GM21723 (cell line): ENCODE data around the gene PPL.
"Not testable (repeated sequence)": the region's sequence is repeated elsewhere in the genome, so short reads cannot be mapped to it uniquely, and the experiment has no call there.

ENCODE experiments used
- ATAC-seq: cut with Tn5 transposase; IDR thresholded peaks from one replicate; pipeline ENCODE4 v1.9.1; 2021; ENCODE audit warnings: mild to moderate bottlenecking, moderate library complexity; ENCODE audit not compliant: unreplicated experiment

The PPL gene

DNA sequence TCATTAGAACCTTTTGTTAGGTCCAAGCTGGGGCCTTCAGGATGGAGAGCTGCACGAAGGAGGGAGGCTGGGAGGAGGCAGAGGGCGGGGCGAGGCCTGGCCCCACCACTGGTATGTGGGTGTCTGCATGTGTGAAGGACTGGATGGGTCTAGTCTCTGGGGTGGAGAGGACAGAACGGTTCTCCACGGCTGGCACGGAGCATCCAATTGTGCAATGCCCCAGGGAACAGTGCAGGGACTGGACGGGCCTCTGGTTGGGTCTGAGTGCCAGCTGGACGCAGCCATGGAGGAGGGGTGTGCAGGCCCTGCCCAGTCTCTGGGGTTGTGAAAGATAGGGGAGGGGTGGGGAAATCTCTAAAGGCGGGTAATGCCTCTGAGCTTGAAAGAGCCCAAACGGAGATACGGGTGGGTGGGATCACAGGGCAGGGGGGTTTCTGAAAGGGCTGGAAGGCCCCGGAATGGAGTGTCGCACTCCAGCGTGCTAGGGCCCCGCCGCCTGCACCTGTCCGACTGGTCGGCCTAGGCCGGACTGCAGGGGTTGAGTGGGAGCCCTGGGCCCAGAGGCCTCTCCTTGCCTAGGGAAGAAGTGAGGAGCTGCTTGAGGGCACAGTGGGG lies 1.6 kb downstream of the PPL start:
- ATAC-seq, result no peak

DNA sequence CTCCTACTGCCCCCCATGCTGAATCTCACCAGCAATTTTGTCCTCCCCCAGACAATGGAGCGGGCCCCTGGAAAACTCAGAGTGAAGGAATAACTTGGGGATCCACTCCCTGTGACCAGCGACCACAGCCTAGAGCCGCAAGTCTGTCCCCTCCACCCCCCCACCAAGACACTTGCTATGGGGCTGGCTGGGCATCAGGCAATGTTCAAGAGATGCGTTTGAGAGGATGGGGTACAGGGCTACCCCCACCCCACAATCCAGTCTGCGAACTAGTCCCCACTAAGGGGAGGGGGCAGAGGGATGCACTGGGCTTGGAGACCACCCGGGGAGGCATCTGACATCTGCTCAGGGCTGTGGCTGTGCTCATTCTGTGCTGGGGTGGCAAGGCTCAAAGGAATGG lies 2.4 kb downstream of the PPL start:
- ATAC-seq, result no peak

DNA sequence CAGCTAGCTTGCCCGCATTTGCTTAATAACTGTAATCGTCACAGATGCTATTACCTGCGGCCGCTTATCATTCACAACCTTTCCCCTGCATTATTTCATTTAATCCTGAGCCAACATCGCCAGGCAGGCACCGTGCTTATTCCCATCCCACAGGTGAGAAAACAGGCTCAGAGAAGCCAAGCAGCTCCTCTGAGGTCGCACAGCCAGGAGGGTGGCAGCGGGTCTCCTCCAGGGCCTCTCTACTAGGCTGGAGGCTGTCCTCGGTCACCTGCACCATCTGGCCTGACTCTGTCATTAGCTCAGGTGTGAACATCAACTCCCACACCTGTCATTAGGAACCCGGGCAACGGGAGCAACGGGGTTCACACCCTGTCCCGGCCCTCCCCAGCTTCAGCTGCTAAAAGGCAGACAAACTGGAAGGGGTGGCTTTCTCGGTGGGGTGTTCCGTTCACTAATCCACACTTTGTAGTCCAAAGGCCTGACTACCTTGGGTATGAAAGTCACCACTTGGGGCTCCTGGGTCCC lies 3.0 kb downstream of the PPL start:
- no peak for ATAC-seq

DNA sequence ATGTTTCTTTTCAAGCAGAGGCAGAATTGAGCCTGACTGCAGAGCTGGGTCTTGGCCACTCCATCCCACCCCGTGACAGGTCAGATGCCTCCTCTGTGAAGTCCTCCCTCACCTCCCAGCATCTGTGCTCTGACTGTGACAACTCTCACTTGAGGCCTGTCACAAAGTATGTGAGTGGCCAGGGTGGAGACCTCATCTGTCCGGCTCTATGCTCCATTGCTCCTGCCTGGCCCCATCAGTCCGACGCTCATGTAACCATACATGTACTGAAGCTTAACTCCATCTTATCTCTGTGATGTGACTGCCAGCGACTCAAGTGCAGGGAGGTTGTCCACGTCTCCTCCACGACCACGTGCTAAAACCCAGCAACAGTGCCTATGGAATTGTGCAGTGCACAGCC lies 3.5 kb downstream of the PPL start:
- ATAC-seq, result no peak

DNA sequence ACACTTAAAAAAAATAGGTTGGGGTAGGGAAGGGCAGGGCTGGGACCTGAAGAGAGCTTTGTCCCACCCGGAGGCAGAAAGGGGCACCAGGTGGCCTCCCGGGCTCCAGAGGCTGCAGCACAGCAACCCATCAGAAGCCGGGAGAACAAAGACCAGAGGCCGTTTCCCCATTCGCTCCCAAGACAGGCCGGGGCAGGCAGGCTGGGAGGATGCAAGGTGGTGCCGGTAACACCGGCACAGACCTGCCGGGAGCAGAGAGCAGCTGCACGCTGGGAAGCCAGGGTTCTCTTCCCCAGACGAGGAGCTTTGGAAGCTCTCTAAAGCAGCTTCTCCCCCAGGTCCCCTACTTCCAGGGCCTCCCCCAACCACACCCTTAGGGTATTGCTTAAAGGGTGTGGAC lies 5.6 kb downstream of the PPL start:
- no peak for ATAC-seq

DNA sequence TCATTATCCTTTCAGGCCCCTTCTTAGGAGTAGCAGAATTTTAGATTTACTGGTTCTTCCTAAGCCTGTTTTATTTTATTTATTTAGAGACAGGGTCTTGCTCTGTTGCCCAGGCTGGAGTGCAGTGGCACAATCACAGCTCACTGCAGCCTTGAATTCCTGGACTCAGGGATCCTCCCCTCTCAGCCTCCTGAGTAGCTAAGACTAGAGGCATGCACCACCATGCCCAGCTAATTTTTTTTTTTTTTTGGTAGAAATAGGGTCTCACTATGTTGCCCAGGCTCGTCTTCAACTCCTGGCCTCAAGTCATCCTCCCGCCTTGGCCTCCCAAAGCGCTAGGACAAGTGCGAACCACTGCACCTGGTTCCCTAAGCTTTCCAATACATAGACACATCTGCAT lies 7.3 kb downstream of the PPL start:
- ATAC-seq, result not testable (repeated sequence)

DNA sequence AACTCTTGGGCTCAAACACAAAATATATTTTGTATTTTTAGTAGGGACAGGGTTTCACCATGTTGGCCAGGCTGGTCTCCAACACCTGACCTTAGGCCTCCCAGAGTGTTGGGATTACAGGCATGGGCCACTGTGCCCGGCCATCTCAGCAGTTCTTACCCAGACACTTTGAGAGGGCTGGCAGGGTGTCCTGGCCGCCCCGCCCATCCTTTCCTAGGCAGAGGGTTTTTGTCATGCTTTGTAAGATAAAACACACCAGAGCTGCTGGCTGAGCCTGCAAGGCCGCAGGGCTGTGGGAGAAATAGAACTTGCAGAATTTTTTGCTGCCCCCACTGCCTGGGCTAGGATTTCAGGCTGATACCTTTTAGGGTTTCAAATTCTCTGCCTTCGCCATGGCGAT lies 8.7 kb downstream of the PPL start:
- ATAC-seq, result no peak

DNA sequence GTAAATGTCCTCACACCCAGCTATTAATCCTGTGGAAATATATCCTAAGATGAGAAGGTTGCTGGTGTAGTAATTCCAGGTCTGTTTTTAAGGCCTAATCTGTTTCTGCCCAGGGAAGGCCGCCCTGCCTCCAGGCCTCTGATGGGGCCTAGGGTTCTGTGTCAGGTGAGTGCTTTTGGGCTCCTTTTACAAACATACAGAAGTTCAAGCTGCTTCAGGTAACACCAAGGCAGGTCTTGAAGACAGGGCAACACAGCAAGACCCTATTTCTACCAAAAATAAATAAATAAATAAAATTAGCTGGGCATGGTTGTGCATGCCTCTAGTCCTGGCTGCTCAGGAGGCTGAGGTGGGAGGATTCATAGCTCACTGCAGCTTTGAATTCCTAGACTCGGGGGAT lies 9.3 kb downstream of the PPL start:
- no peak for ATAC-seq

DNA sequence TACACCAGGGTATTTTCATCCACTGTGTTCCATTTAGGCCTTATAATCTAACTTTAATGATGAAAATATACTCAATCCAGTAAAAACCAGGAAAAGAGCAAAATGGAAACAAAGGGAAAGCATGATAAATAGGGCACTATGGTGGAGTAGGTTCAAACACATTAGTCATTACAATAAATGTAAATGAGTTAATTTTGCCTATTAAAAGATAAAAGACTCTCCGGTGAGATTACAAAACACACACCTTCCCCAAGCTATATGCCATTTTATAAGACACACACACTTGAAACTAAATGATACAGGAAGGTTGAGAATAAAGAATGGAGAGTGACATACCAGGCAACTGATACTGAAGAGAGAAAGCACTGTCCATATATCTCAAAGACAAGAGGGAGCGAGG lies 10.0 kb downstream of the PPL start:
- no peak for ATAC-seq

DNA sequence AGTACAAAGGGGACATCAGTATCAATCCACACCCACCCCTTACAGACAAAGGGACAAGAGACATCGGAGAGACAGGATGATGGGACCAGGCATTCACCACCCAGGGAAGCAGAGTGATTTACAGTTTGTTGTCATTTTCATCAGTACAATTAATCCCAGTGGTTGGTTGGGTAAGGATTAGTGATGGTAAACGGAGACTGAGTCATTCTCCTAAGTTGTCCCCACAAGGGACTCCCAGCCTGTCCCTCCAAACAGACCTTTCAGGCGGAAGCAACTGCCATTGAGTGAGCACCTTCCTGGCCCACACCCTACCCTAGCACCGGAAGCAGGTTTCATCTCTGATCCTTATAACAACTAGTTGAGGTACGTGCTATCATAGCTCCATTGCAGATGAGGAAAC lies 11.2 kb downstream of the PPL start:
- no peak for ATAC-seq

DNA sequence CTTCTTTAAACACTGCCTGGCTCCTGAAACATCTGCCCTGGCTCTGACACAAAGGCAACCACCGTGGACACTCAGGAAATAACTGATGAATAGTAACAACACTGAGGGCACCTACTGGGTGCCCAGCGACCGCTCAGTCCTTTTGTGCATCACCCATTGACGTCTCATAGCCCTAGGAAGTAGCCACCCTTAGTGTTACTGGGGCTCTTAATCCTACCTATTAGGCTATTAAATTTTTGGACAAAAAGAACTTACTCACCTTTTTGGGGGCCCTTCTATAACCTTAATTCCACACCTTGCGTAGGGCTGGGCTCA lies 11.7 kb downstream of the PPL start:
- ATAC-seq, result no peak

DNA sequence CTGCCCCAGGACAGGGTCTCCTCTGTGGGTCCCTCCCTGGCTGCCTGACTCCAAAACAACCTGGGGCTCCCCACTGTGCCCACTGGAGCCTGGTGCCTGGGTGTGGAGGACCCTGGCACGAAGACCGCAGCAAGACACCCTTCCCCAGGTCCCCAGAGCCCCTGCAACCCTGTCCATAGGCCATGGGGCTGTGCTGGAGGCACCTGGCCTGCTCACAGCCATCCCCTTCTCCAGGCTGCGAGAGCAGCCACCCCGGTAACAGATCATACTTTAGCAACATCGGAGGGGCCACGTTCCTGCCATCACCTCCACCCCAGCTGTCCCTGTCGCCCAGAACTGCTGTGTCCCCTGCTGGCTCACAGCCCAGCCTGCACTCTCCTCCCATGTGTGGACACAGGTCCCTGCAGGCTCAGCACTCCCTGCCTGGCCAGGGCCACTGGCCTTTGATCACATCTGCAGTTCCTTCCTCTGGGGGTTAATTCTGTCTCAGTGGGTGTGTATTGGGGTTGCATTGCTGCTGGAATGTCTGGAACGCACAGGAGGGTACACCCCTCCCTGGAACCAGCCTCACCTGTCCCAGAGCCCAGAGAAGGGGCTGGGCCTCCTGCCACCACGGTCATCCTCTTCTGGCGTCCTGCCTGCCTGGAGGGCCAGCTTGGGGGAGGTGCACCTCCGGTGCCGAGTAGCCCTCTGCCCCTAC lies 12.2 kb downstream of the PPL start:
- ATAC-seq, result no peak

DNA sequence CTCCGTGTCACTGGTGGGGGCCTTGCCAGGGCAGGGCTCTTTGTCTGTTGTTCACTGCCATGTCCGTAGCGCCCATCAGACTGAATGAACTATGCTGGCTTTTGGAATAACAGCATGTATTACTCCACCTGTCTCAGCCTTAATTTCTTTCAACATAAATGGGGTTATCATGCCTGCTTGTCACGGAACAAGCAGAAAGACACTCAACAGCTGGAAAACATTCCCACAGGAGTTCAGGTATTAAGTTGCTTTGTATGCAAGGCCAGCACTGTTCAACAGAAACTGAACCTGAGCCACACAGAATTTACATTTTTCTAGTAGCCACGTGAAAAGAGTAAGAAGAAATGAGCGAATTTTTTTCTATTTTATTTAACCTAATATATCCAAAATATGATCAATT lies 13.1 kb downstream of the PPL start:
- ATAC-seq, result no peak

DNA sequence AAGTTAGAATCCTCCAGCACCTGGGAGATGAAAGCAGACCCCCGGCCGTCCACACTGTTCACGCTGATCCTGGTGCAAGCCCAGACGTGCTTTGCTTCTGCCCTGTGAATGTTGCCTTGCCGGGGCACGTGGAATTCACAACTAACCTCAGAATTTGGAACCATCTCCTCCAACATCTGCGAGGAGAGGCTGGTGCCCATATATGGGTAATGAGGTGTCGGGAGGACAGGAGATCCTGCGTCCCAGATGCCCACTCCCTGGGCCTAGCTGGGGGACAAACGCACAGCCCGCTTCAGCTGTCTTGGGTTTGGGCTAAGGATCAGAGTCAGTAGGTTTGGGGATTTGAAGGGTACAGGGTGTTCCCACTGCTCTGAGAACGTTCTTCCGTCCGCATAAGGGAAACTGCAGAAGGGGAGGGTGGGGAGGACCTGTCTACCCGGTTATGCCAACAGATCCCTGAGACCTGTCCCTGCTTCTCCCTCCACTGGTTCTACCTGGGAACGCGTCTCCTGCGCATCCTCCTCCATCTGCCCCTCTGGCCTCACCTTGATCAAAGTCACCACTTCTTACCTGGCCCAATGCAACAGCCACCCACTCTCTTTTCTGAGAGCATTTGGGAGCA lies 14.1 kb downstream of the PPL start:
- ATAC-seq, result no peak

DNA sequence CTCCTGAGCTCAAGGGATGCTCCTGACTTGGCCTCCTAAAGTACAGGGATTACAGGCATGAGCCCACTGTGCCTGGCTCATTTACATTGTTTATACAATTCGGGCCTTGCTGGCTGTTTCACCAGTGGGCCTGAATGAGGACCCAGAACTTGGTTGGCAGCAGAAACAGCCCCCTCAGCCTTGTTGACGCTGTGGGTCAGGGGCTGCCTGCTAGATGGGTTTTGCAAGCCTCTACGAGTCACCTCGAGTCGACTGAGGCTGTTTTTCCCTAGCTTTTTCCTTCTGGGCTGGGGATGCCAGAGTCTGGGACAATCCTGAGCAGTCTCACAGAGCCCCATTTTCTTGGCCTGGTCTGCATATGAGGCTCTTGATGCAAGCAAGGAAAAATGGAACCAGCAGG lies 16.1 kb downstream of the PPL start:
- ATAC-seq, result no peak

DNA sequence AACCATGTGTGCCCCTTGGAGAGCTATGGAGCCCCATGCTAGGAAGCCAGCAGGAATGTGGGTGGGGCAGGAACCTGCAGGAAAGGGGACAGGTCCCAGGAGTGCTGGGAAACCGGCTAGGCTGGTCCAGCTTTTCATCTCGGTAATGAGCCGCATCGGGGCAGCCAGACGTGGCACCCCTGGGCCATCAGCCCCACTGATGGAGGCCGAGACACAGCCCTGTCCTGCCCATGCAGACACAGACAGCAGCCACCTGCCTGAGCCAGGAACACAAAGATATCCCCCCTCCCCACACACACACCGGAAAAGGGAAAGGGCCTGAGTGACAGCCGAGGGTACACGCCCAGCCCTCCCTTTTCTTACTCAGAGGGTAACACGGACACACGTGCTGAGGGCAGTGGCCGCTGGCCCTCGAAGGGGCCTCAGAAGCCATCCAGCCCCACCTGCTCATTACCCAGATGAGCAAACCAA lies 18.1 kb downstream of the PPL start:
- ATAC-seq, result no peak

DNA sequence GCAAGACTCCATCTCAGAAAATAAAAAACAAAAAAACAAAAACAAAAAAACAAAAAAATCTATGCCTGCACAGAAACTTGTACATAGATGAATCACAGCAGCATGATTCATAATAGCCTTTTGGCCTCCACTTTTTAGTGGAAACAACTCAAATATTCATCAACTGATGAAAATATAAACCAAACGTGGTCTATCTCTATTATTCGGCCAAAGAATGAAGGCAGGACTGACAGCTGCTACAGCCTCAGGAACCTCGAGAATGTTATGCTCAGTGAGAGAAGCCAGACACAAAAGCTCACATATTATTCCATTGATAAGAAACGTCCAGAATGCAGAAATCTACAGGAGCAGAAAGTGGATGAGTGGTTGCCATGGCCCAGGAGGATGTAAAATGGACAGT lies 19.8 kb downstream of the PPL start:
- no peak for ATAC-seq

DNA sequence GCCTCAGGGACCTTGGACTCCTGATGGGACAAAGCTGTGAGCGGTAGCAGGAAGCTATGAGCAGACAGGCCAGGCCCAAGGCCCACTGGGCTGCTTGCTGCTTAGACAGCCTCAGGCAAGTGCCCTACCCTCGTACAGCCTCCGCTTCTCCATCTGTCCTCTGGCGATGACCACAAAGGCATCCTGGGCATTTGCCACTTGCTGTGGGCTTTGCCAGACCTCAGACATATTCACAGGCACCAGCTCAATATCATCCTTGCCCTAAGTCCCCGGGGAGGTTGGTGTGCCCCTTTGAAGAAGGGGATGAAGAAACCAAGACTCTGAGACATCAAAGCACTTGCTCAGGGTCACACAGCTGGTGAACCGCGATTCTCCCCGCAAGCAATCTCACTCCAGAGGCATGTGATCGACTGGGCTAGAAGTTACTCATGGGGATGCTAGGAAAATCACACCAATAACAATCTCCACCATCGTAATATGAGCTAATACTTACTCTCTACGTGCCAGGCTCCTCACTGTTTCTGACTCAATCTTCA lies 21.7 kb downstream of the PPL start:
- no peak for ATAC-seq

DNA sequence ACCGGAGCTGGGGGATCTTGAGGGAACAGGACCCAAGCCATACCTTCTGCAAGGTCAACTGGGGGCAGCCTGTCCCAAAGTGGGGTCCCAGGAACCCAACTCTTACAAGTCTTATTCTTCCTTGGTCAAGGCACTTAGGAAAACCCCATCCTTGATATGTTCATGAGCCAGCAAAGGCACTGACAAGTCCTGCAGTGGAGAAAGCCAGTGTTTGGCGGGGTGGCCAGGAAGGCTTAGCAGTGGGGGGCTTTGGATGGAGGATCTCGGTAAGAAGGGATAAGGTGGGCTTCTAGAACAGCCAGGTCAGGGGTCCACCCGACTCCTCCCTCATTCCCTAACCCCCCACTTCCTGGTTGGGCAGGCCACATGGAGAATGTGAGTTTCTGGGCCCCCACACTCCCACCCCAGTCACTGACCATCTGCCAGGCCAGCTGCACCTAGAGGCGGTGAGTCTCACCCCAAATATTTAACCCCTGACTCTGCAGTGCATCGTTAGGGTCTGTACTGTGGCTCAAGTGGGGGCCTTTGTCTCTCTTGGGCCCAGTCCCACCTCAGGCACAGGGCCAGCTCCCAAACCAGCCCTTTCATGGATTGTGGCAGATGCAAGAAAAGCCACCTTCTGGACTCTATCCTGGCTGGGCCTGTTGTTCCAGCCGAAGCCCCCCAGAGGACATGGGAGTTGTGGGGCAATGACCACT lies 22.3 kb downstream of the PPL start:
- no peak for ATAC-seq

DNA sequence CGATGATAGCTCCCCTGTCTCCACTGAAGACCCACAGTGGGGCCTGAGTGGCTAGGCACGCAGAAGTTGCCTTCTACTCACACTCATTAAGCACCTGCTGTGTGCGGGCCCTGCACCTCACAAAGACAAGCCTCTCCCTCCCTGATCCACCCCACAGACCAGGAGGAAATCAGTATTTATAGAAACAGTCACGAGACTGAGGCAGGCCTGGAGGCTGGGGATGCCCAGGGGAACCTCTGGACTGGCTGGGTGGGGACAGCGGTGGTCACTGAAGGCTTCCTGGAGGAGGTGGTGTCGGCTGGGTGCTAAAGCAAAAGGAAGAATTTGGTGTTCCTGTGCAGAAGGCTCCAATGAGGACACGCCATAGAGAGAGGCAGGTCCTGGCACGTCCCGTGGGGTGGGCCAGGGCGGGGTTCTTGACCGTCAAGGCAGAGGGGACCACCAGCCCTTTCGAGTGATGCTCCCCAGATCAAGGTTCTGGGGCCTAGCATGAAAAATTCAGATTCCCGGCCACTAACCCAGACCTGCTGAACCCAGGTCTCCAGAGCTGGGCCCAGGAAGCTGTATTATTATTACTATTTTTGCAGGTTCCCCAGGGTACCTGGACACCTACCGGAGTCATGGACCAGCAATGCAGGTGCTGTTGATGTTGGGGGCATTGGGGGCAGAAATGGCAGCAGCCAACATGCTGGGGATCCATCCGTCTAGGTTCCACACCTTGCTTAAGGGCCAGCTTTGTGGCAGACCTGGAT lies 23.0 kb downstream of the PPL start:
- ATAC-seq, result no peak
